ENCODE data around the gene FGF13.

The FGF13 gene

DNA sequence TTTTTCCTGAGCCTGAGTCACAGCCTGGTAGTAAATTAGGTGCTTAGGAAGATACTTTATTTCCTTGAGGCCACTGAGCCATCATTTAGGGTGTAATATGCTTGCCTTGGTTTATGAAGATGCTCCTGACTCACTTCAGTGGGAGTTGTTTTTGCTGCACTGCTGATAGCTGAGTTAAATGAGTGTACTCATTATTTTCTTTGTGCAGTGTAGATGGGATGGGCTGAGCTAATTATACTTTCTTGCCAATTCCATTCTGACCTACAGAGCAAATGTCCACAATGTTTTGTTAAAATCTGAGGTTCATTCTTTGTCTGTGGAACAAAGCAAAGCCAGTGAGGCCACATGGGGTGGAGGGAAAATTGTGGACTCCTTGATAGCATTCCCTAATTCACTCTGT lies 60.0 kb downstream of the FGF13 start:
- no peak for DNase-seq

DNA sequence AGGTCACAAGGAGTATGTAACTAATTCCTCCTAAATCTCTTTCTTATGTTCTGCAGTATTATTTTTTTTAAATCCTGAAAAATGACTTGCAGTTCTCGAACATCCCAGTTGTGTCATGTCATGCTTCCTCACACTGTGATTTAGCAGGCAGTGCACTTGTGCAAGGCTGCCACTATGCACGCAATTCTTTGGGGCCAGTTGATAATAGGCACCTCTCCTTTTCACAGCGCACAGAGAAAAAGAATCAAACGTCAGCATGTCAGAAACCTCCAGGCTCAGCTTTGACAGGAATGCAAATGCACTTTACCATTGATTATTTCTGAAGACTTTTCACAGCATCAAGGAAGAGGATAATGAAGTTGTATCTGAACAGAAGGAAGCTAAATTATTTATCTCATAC lies 62.9 kb downstream of the FGF13 start:
- no peak for DNase-seq

DNA sequence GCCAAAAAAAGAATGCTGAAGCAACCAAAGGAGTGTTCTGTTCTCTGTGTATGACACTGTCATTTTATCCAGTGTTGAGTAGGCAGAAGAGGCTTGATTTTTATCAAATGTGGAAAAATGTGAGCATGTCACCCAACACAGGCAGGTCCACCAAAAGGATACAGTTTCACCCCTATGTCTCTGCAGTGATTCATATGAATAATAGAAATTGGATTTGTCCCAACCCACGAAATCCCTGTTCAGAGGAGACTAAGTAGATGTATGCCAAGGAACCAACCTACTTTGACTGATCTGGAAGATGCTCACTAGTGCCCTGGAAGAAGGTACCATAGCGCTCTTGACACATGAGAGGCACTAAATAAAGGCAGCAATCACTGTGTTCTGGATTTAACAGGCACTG lies 72.5 kb downstream of the FGF13 start:
- no peak for DNase-seq
